Bone marrow (tissue), 2 donors: ENCODE data around the gene FCHSD2.
A peak's percentile ranks its signal among the peaks of the same experiment; 100 is the strongest.
"Not testable (repeated sequence)": the region's sequence is repeated elsewhere in the genome, so short reads cannot be mapped to it uniquely, and the experiment has no call there.

Source experiments
- DNase-seq, 2 donors: peaks; one replicate each; lab custom pipeline; 2025; lab: John Stamatoyannopoulos, UW

FCHSD2 gene

DNA sequence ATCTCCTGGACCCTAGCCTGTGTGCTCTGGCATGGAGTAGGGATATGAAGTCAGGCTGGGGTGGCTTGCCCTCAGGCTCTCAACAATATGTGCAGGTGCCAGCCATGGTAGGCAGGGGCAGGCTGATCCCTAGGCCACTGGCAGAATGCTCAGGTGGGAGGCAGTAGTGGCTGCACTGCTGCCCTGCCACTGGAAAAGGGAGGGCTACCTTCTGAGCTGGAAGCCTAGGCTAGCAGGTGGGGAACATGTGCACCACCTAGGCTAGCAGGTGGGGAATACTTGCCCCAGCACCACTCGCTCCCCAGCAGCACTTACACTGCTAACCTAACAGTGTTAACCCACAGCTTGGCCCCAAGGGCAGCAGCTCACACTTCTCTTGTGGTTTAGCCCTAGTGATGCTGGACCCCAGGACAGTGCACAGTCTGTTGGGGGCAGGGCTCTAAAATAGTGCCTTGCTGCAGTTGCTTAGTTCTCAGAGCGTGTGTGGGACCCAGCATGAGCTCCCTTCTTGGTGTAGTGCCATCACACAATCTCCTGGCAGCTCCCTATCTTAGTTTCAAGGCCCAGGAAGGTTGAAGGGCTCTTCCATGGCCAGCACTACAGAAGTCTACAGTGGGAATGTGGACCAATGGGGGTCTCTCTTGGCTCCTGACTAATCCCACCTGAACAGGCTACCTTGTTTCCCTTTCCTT, 130.8 kb downstream of the FCHSD2 start:
- no peak for DNase-seq

DNA sequence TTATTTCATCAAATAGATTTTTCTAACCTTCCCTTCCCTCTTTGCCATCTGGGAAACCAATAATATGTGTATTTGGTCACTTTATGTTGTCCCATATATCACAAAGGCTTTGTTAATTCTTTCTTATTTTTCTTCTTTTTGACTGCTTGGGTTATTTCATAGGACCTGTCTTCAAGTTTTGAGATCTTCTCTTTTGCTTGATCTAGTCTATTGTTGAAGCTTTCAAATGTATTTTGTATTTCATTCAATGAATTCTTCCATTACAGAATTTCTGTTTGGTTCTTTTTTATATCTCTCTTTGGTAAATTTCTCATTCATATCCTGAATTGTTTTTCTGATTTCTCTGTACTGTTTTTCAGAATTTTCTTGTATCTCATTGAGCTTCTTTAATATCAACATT, 132.1 kb downstream of the FCHSD2 start:
- DNase-seq, result no peak

DNA sequence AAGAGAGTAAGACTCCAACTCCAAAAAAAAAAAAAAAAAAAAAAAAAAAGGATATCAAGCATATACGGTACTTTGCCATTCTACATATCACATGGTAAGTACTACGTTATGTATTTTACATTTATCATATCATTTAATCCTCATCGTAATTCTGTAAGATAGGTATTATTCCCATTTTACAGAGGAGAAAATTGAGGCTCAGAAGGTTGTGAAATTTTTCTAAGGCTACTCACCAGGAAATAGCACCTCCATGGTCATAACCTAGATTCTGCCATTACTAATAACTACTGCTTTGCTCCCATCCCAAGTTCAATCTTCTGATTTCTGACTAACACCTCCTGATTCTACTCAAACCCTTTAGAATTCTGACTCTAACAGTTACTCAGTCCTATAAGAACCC, 138.0 kb downstream of the FCHSD2 start:
- DNase-seq, result no peak

DNA sequence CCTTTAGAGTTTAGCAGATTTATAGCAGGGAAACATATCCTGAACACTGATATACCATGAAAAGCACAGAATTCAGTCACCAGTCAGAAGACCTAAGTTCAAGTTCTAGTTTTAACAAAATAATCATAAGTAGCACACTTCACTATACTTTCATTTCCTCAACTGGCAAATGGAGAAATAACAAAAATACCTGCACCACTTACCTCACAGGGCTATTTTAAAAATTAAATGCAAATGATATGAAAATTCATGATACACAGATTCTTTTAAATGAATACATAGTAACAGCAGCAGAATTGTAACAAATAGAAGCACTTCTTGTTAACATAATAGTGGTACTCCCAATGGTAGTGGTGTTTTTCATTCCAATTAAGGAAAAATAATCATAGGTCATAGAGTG, 139.0 kb downstream of the FCHSD2 start:
- no peak for DNase-seq

DNA sequence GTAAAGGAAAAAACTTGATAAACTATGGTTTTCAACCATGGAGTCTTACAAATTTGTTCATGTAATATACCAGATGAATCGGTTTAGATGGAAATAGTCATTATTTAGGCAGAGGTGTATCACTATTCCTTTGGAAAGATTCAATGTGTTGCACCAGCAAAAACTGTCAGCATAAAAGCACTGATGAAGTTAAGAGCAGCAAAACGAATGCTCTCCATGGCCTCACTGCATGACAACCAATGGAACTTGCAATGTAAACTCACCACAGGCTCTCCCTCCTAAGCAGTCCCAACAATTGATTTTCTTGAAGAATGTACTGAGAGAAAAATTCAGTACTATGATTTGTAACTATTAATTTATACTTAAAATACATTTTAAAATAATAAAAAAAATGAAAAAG, 139.9 kb downstream of the FCHSD2 start:
- no peak for DNase-seq

DNA sequence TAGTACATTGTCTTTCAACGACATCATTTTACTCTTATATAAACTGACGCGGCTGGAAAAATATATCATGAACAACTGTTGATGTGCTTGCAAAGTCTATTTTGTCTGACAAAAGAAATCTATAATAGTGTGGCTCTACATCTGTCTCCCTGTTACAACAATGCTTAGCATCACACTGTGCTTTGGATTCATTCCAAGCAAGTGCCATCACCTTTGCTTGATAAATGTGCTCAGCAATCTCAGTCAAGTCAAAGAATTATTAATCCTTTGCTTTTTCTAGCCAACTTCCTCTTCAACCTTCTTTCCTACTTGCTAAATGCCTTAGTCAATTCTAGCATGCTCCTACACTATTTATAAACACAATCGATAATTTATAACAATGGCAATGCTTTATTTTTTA, 140.5 kb downstream of the FCHSD2 start:
- no peak for DNase-seq

DNA sequence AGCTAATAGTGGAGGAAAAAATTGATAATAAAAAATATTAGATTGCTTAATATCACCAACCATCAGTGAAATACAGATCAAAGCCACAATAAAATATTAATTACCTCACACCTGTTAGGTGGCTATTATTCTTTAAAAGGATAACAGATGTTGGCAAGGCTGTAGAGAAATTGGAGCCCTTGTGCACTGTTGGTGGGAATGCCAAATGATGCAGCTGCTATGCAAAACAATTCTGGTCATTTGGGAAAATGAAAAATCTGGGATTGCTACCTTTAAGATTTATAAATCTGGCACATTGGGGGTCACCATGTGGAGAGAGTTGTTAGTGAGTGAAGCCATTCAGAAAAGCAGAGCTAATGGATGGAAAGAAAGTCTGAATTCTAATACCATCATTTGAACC, 143.4 kb downstream of the FCHSD2 start:
- no peak for DNase-seq

DNA sequence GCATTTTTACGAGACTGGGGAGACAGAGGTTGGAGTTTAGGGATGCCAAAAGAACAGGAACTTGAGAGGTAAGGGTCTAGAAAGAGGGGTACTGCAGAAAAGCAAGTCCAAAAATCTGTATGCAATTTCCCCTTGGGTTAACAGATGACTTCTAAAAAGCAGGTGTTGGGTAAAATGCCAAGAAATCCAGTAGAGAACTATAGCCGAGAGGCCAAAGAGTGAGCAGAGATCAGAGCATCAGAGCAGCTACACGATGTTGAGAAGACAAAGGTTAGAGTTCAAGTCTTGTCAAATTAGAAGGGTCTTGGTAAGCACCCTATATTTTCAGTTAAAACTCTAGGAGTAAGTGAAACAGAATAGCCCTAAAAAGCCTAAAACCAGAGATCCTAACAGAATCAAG, 145.2 kb downstream of the FCHSD2 start:
- peak in 1 of 2 donors; percentile 39 for DNase-seq

DNA sequence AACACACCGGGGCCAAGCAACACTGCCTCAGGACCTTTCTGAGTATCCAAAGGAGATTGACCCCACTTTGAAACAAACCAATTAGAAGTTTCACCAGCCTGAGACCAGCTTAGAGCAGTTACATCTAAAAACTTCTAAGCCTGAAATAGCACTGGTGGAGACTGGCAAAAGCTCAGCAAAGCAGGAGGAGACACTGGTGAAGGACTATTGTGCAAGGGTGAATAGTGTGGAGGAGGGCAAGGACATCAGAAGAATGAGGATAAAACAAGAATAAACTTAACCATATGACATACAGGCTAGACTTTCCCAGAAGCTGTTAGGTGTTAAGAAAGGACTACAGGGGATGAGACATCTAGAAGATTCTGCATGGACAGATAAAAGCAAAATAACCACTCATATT, 152.4 kb downstream of the FCHSD2 start:
- DNase-seq, result no peak

DNA sequence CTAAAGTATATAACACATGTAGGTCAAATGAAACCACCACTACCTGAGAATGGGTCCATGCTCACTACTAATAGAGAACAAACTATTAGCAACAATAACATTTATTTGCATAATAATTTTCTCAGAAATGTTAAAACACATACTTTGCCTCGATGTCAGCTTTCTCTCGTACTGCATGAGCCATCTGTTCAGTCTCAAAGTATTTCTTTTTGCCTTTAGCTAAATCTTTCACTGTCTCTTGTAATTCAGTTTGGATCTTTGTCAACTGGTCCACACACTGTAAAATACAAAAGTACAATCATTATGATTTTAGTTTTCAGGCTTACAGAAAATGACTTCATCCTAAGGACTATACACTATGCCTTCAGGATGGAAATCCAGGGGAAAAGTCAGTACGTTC, 153.3 kb downstream of the FCHSD2 start:
- no peak for DNase-seq

DNA sequence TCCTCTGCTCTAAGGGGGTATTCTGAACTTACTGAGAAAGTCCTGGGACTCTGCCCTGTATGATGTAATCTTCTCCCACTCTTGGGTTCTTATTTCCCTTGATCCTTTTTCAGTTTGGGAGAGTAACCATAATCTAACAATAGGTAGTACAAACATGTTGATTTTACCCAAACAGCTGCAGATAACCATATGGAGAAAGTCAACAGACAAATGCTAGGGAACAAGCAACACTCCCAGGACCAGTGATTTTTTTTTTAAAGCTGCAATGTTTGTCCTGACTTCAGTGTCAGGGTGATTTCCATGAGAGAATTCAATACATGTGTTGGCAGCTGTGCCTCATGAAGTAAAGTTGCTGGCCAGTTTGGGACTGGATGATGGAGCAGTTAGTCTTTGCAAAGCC, 156.5 kb downstream of the FCHSD2 start:
- no peak for DNase-seq

DNA sequence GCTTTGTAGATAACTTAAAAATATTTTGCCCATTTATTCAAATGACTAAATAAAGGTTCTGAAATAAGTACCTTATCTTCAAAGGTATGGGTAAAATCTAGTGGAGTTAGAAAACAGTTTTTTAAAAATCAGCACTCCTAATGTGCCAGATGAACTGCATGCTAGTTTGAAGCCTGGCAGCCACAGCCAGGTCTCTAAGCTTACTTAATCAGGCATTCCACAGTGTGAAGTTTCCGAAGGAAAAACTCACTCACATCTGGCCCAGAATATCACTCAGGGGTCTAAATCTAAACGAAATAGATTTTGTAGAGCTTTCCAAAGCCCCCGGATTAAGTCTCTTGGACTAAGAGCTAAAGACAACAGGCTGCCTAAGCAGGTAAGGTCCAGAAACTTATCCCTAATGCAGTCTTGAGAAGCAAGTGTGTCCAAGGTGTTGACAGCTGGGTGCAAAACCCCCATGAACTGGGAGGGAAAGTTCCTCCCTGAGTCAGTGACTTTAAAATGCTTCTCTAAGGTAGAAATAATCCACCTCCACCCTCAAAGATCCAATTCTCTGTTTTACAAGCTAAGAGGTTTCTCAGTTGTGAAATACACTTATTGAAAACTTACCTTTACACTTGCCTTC, 157.6 kb downstream of the FCHSD2 start:
- DNase-seq, result no peak

DNA sequence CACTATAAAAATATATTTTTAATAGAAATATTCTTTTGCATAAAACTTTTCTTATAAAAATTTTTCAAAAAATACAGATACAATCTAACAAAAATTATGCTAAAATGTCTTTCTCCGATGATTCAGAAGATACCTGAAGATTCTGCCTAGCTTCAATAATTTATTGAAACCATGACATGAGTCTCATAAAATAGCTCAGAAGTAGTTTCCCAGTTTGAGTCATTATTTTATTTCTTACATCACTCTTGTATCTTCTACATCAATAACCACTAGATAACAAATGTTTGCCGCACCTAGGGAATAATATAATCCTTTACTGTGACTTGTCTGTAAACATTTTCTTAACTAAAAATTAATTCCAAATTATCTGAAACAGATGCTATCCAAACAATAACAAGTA, 158.6 kb downstream of the FCHSD2 start:
- DNase-seq, result no peak

DNA sequence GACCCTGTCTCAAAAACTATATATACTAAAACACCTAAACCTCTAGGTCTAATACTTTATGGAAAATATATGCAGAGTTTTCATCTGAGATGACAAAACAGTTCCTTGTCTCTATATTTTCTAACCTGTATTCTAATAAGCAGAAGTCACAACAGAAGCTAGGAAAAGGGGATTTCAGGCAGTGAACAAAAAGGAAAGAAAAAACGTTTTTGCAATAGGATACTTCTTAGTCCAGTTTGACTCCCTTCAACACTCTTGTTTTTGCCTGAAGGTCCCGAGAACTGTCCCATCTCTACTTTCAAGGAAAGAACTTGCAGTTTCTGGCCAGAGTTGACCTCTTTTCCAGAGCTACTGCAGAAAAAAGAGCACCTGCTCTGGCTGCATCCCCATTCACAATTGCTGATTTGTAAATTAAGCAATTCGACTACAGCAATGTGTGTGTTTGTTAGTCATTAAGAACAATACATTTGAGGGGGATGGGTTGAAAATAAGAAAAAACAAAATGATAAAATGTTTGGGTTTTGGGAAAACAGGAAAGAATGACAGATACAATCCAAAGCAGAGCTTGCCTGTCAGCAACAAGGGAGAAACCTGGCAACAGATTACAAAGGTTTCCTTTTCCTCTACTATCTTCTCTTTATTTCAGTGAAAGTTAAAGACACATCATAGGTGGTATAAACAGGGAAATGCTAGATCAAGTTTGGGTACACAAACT, 160.0 kb downstream of the FCHSD2 start:
- no peak for DNase-seq

DNA sequence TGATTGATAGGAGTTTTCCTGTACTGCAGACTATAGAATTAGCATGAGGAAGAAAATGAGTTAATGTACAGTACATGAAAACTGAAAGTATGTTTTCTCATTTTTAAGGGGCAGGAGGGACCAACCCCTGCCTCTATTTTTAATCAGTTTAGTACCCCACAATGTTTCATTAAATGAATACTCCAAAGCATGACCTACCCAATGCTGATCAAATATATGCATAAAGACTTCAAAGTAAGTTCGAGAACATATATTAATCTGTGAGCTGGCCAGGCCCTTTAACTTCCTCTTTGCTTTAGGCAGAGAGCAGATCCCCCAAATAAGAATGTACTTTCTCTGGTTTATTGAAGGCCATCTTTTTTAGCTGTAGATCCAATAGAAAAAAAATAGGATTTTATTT, 161.0 kb downstream of the FCHSD2 start:
- peak in 1 of 2 donors; percentile 27 for DNase-seq

DNA sequence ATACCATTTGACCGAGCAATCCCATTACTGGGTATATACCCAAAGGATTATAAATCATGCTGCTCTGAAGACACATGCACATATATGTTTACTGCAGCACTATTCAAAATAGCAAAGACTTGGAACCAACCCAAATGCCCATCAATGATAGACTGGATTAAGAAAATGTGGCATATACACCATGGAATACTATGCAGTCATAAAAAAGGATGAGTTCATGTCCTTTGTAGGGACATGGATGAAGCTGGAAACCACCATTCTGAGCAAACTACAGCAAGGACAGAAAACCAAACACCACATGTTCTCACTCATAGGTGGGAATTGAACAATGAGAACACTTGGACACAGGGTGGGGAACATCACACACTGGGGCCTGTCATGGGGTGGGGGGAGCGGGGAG, 164.3 kb downstream of the FCHSD2 start:
- DNase-seq, result not testable (repeated sequence)

DNA sequence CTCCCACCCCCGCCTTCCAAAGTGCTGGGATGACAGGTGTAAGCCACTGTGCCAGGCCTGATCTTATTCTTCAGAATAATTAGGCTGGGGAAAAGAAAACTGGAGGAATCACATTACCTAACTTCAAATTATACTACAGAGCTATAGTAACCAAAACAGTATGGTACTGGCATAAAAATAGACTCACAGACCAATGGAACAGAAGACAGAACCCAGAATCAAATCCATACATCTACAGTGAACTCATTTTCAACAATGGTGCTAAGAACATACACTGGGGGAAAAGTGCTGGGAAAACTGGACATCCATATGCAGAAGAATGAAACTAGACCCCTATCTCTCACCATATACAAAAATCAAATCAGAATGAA, 165.6 kb downstream of the FCHSD2 start:
- DNase-seq, result not testable (repeated sequence)

DNA sequence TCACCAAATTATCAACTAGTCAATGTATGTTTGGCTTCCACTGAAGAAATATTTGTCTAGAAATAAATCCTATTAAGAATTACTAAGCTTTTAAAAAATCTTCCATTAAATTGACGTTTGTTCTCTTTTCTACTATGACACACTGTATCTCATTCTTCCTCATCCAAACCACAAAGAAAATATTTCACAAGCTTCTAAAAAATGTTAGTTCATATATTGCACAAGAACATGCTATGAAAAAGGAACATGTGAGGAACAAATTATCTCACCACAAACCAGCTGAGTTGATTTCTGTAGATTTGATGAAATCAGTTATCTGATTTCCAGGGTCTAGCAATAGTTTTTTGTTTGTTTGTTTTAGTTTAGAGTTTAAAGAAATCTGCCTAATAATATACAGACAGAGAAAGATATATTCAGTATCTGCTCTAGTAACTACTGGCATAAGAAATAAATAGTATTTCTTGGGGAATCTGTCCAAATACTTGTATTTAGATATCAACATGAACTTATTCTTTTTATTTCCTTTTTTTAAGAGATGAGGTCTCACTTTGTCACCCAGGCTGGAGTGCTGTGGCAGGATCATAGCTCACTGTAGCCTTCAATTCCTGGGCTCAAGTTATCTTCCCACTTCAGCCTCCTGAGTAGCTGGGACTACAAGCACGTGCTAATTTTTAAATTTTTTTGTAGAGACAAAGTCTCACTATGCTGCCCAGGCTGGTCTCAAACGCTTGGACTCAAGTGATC, 166.2 kb downstream of the FCHSD2 start:
- DNase-seq, result peak in 1 of 2 donors; percentile 75

DNA sequence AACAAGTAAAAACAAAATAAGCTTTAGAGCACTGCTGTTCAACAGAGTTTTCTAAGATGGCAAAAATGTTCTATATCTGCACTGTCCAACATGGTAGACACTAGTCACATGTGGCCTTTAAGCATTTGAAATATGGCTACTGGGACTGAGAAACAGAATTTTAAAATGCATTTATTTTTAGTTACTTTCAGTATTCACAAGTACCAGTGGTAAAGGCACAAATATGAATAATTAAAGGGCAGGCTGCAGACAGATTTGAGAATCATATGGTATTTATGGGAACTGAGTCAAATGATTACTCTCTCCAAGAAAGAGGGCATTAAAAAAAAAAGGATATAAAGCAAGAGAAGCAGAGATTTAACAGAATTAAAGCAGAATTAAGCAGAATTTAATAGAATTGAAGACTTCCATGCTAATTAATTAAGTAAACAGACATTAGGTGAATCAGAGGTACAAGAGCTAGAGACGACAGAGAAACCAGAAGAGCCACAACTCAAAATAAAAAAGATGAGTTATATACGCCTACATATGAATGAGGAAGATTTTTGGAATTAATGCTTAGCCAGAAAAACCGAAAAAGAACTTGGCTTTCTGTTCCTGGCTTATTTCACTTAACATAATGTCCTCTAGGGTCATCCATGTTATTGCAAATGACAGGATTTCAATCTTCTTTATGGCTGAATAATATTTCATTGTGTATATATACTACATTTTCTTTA, 167.5 kb downstream of the FCHSD2 start:
- no peak for DNase-seq

DNA sequence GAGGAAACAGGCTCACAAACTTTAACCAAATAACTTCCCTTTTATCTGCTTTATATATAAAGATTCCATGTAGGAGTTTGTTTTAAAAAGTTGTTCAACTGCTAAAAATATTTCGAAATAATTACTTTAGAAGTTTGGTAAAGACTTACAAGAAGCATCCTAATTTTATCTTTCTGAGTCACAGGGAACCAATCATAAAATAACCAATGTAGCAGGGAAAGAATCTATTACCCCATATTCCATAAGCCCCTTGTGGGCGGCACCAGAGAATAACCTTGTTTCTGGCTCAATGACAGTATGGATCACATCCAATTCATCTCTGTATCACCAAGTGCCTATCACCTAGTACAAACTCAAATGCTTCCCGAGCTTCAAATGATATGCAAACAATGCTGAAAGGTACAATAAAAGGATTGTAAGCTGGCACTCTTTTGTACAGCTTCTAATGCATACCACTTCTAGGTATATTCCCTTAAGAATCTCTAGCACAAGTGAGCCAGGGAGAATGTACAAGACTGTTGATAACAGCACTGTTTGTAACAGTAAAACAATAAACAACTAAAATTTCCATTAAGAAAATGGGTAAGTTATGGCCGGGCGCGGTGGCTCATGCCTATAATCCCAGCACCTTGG, 169.5 kb downstream of the FCHSD2 start:
- no peak for DNase-seq

DNA sequence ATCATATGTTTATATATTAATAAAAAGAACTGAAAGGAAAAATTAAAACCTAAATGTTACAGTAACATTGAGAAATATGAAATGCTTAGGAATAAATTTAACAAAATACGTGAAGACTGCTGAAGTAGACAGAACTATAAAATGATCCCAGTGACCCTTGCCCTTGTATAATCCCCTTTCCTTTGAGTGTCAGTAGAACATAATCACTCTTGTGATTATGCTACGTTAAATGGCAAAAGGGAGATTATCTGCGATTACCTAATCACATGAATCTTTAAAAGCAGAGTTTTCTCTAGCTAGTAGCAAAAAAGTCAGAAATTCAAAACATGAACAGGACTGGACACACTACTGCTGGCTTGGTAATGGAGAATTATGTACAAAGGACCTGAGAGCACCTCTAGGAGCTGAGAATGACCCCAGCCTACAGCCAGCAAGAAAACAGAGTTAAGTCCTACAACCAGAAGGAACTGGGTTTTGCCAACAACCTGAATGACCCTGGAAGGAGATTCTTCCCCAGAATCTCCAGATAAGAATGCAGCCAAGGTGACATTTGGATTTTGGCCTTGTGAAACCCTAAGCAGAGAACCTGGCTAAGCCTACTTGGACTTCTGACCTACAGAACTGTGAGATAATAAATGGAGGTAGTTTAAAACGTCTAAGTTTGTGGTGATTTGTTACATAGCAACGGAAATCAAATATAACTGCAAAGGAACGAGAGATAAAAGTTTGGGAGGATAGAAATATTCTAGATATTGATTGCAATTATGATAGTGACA, 170.7 kb downstream of the FCHSD2 start:
- no peak for DNase-seq
